Measurements from ENCODE around the gene LCN1.

The LCN1 gene

GRCh38 chr9:135574331-135574730 lies 53.1 kb downstream of the LCN1 start:
- no peak for DNase-seq

GRCh38 chr9:135574943-135575342 lies 53.7 kb downstream of the LCN1 start:
- no peak for DNase-seq
